ENCODE data around the gene AMOTL2.

- TF ChIP-seq CTCF (IDR thresholded peaks at IDR 0.05), result no peak
- TF ChIP-seq EP300 (IDR thresholded peaks at IDR 0.05), result no peak
These were observed 37.2 kb downstream of the AMOTL2 start for GRCh38 chr3:134337071-134337482.
